Measurements from ENCODE around the gene SLC22A8. TPM values are rescaled to one million over a fixed set of nuclear protein-coding genes. Genes with fewer than 3 reads are reported as not detected.

Gene SLC22A8
- total and polyA plus RNA-seq, 2 of the 4 experiments (the other 2 are of a cell fraction) = not detected

DNA sequence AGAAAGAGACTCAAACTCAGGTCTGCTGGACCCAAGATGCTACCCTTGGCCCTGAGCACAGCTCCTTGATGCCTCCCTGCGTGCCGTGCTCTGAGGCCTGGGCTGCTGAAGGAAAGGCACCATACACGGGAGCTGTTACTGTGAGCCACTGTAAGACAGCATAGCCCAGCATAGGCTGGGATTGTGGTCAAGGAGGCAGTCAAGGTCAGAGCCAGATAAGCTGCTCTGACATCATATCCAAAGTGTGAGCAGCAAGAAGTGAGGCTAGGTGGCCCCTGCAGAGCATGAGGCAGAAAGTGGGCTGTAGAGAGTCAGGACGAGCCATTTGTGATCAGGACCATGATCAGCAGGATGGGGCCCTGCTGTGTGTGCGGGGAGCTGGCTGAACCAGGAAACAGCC lies 7.7 kb downstream of the SLC22A8 start:
- Histone ChIP-seq H3K9me1 (ENCODE audit: insufficient read depth, low read length) (no peaks in the 10 kb centered on the region), H3K14ac (replicated peaks; ENCODE audit: low read depth, low read length) (no peak overlapping the region), H2AK5ac (ENCODE audit: low read depth, low read length) (no peak overlapping the region), H3K79me1 (ENCODE audit: low read depth in 1 of 2, low read length in 2 of 2) (no peaks in the 10 kb centered on the region), H3K56ac (ENCODE audit: extremely low read depth, insufficient read depth, low read length) (no peak overlapping the region), H3K4ac (ENCODE audit: low read depth, low read length) (no peak overlapping the region), H2BK120ac (ENCODE audit: low read depth, low read length) (no peak overlapping the region), H2AFZ (replicated peaks; ENCODE audit: low read length, poor library complexity) (peak overlapping the region; percentile 21), H4K20me1 (ENCODE audit: insufficient read depth, low read length) (no peaks in the 10 kb centered on the region), H4K5ac (ENCODE audit: low read depth, low read length) (no peak overlapping the region), H3K9ac (ENCODE audit: low read depth, low read length) (no peak overlapping the region), H2BK15ac (ENCODE audit: low read depth, low read length) (no peak overlapping the region), H3K27me3 (ENCODE audit: control insufficient read depth, insufficient read depth, low read length) (peaks cover 18% of the 10 kb centered on the region), H3K4me2 (ENCODE audit: low read depth, low read length) (no peak overlapping the region), H3K36me3 (ENCODE audit: control insufficient read depth, insufficient read depth, low read length) (no peaks in the 10 kb centered on the region), H3K4me3 (ENCODE audit: insufficient read depth, low read depth, low read length) (no peak overlapping the region), H3K23ac (ENCODE audit: low read depth, low read length) (no peak overlapping the region), H3K18ac (ENCODE audit: low read depth, low read length) (no peak overlapping the region), H4K8ac (ENCODE audit: low read depth in 2 of 2, low read length in 2 of 2) (no peak overlapping the region), H3K27ac (ENCODE audit: insufficient read depth, low read length) (no peak overlapping the region), H3K9me3 (ENCODE audit: control insufficient read depth, insufficient read depth, low read length) (no peaks in the 10 kb centered on the region), H3K4me1 (ENCODE audit: control insufficient read depth, insufficient read depth, low read length) (no peaks in the 10 kb centered on the region), H2BK20ac (ENCODE audit: low read depth, low read length) (no peak overlapping the region), H2AK9ac (replicated peaks; ENCODE audit: low read depth, low read length, poor library complexity) (no peak overlapping the region), H2BK5ac (ENCODE audit: low read depth, low read length, poor library complexity, severe bottlenecking) (no peak overlapping the region), H4K91ac (ENCODE audit: insufficient read depth, low read depth, low read length) (no peak overlapping the region)
- in situ Hi-C loops (cut with MboI; ENCODE audit: low sequenced_read_pairs) = no loop called here
- TF ChIP-seq CHD1 (IDR thresholded peaks at IDR 0.05; ENCODE audit: low read depth, low read length) (no peak), NFE2L2 (IDR thresholded peaks at IDR 0.05; ENCODE audit: low read depth, low read length) (no peak), SMC3 (IDR thresholded peaks at IDR 0.05; ENCODE audit: low read depth, low read length) (no peak), RCOR1 (IDR thresholded peaks at IDR 0.05; ENCODE audit: insufficient replicate concordance, low read length) (no peak), RAD21 (IDR thresholded peaks at IDR 0.05; ENCODE audit: low read length) (no peak), FOS (IDR thresholded peaks at IDR 0.05; ENCODE audit: low read depth, low read length) (no peak), POLR2A (IDR thresholded peaks at IDR 0.05; ENCODE audit: low read depth, low read length) (no peak), MAFK (IDR thresholded peaks at IDR 0.05; ENCODE audit: low read depth, low read length) (no peak), CEBPB (IDR thresholded peaks at IDR 0.05; ENCODE audit: low read depth, low read length) (no peak), RFX5 (IDR thresholded peaks at IDR 0.05; ENCODE audit: low read depth, low read length) (no peak), MXI1 (IDR thresholded peaks at IDR 0.05; ENCODE audit: borderline replicate concordance, low read depth, low read length) (no peak), BHLHE40 (IDR thresholded peaks at IDR 0.05; ENCODE audit: low read depth, low read length) (no peak)
- TF ChIP-seq, protein P1, sequence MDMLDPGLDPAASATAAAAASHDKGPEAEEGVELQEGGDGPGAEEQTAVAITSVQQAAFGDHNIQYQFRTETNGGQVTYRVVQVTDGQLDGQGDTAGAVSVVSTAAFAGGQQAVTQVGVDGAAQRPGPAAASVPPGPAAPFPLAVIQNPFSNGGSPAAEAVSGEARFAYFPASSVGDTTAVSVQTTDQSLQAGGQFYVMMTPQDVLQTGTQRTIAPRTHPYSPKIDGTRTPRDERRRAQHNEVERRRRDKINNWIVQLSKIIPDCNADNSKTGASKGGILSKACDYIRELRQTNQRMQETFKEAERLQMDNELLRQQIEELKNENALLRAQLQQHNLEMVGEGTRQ (IDR thresholded peaks at IDR 0.05; ENCODE audit: low read depth, low read length) = no peak
- TF ChIP-seq, protein P2, sequence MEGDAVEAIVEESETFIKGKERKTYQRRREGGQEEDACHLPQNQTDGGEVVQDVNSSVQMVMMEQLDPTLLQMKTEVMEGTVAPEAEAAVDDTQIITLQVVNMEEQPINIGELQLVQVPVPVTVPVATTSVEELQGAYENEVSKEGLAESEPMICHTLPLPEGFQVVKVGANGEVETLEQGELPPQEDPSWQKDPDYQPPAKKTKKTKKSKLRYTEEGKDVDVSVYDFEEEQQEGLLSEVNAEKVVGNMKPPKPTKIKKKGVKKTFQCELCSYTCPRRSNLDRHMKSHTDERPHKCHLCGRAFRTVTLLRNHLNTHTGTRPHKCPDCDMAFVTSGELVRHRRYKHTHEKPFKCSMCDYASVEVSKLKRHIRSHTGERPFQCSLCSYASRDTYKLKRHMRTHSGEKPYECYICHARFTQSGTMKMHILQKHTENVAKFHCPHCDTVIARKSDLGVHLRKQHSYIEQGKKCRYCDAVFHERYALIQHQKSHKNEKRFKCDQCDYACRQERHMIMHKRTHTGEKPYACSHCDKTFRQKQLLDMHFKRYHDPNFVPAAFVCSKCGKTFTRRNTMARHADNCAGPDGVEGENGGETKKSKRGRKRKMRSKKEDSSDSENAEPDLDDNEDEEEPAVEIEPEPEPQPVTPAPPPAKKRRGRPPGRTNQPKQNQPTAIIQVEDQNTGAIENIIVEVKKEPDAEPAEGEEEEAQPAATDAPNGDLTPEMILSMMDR (conservative IDR thresholded peaks at IDR 0.05; ENCODE audit: low read depth, low read length) = no peak
- TF ChIP-seq, protein P3, sequence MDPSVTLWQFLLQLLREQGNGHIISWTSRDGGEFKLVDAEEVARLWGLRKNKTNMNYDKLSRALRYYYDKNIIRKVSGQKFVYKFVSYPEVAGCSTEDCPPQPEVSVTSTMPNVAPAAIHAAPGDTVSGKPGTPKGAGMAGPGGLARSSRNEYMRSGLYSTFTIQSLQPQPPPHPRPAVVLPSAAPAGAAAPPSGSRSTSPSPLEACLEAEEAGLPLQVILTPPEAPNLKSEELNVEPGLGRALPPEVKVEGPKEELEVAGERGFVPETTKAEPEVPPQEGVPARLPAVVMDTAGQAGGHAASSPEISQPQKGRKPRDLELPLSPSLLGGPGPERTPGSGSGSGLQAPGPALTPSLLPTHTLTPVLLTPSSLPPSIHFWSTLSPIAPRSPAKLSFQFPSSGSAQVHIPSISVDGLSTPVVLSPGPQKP (IDR thresholded peaks at IDR 0.05; ENCODE audit: borderline replicate concordance, low read depth, low read length) = no peak
- dilution Hi-C loops (cut with HindIII; ENCODE audit: low sequenced_read_pairs, unreplicated experiment) = no loop called here
- no peak for DNase-seq
- 47% methylated on average over 4 of the region's 5 CpGs; no CpG with 5 or more reads in 1 of the 2 experiments for WGBS, 2 experiments (ENCODE audit: extremely low coverage in 2 of 2, insufficient read length in 1 of 2)
- ATAC-seq (ENCODE audit: low read depth) = no peak
- BruUV-seq (replicated peaks) = no TSS peak
- ChIA-PET CTCF (interaction anchor here (1.0 to 1.2 kb wide), 2 partner anchors 16 to 105 kb away, joined by 4 read pairs; no protein-coding TSS in a partner anchor), POLR2A (ENCODE audit: unreplicated experiment) (no interaction called here)
- intact Hi-C loops (cut with micrococcal nuclease) = no loop called here

Data from IMR-90 (cell line).